GM18508 (cell line): ENCODE measurements around the gene PCDHGB7.
"Not testable (repeated sequence)": the region's sequence is repeated elsewhere in the genome, so short reads cannot be mapped to it uniquely, and the experiment has no call there.

Experiments
- ATAC-seq: cut with Tn5 transposase; IDR thresholded peaks from one replicate; pipeline ENCODE4 v1.9.1; 2021; ENCODE audit warnings: moderate number of reproducible peaks; ENCODE audit not compliant: insufficient read depth, unreplicated experiment

The PCDHGB7 gene

DNA sequence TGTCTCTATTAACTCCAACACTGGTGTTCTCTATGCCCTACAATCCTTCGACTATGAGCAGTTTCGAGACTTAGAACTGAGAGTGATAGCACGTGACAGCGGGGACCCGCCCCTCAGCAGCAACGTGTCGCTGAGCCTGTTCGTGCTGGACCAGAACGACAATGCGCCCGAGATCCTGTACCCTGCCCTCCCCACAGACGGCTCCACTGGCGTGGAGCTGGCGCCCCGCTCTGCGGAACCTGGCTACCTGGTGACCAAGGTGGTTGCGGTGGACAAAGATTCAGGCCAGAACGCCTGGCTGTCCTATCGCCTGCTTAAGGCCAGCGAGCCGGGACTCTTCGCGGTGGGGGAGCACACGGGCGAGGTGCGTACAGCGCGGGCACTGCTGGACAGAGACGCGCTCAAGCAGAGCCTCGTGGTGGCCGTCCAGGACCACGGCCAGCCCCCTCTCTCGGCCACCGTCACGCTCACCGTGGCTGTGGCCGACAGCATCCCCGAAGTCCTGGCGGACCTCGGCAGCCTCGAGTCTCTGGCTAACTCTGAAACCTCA, 5.3 kb downstream of the PCDHGB7 start:
- ATAC-seq, result no peak

GRCh38 chr5:141427783-141428426, 10.4 kb downstream of the PCDHGB7 start:
- no peak for ATAC-seq

- no peak for ATAC-seq
These were observed 13.0 kb downstream of the PCDHGB7 start, which contains the start of gene PCDHGA12 for GRCh38 chr5:141430332-141431113. TSS of gene PCDHGA12 (plus strand) at chr5:141430507. CDS start at chr5:141430760, 253 bp downstream.

GRCh38 chr5:141431286-141431685, 13.8 kb downstream of the PCDHGB7 start:
- no peak for ATAC-seq

DNA sequence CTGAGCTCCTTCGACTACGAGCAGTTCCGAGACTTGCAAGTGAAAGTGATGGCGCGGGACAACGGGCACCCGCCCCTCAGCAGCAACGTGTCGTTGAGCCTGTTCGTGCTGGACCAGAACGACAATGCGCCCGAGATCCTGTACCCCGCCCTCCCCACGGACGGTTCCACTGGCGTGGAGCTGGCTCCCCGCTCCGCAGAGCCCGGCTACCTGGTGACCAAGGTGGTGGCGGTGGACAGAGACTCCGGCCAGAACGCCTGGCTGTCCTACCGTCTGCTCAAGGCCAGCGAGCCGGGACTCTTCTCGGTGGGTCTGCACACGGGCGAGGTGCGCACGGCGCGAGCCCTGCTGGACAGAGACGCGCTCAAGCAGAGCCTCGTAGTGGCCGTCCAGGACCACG, 14.8 kb downstream of the PCDHGB7 start:
- ATAC-seq, result not testable (repeated sequence)

DNA sequence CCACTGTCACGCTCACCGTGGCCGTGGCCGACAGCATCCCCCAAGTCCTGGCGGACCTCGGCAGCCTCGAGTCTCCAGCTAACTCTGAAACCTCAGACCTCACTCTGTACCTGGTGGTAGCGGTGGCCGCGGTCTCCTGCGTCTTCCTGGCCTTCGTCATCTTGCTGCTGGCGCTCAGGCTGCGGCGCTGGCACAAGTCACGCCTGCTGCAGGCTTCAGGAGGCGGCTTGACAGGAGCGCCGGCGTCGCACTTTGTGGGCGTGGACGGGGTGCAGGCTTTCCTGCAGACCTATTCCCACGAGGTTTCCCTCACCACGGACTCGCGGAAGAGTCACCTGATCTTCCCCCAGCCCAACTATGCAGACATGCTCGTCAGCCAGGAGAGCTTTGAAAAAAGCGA, 15.2 kb downstream of the PCDHGB7 start:
- not testable (repeated sequence) for ATAC-seq

- no peak for ATAC-seq
These were observed 16.5 kb downstream of the PCDHGB7 start for GRCh38 chr5:141434006-141434405.

GRCh38 chr5:141437221-141437620, 19.7 kb downstream of the PCDHGB7 start:
- no peak for ATAC-seq

DNA sequence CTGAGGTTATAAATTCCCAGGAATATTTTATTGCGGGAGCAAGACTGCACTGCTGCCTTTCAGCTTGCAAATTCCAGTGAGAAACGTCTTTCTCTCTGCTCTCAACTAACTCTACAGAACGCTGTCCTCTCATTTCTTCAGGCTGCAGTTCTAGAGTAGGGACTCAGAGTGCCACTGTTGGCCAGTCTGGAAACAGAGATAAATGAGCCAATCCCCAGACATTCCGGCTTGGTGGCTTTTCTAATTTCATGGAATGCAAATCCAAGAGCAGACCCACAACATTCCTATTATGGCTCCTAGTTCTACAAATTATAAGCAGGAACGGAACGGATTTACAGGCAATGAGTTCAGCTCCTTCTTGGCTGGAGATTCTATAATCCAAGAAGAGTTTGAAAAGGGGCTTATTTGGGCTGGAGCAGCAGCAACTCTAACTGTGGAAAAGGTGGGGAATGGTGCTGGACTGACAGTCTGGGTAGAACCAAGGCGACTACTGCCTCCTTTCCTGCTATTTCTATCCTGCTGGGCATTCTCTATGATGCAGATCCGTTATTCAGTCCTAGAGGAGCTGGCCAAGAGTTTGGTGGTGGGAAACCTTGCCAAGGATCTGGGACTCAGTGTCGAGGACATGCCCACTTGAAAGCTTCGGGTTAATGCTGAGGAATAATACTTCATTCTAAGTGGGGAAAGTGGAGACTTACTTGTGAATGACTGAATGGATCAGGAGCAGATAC, 22.1 kb downstream of the PCDHGB7 start:
- ATAC-seq, result no peak

GRCh38 chr5:141440341-141440740, 22.9 kb downstream of the PCDHGB7 start:
- no peak for ATAC-seq

GRCh38 chr5:141441571-141442170, 24.2 kb downstream of the PCDHGB7 start:
- ATAC-seq, result no peak

DNA sequence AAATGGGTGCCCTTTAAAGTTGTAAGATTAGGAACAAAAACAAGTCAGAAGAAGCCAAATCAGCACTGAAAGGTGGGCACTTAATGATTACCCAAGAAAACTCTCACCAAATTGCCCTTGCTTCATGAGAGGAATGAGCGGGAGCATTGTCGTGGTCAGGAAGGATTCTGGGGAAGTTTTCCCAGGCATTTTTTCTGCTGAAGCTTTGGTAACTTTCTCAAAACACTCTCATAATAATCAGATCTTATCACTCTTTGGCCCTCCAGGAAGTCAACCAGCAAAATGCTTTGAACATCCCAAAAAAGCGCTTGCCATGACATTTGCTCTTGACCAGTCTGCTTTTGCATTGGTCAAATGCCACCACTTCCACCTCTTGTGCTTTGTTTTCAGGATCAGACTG, 47.9 kb downstream of the PCDHGB7 start:
- no peak for ATAC-seq
